GM12878 (cell line): Measurements from ENCODE around the gene NPBWR2. TPM values are rescaled to one million over a fixed set of nuclear protein-coding genes. Genes with fewer than 3 reads are reported as not detected.
A peak's percentile ranks its signal among the peaks of the same experiment; 100 is the strongest.

Source experiments
- BCL11A ChIP-seq: IDR thresholded peaks from 2 replicates; pipeline ENCODE4 v1.6.1; 2011; ENCODE audit warnings: low read depth, low read length
- BMI1 ChIP-seq: fragments of 450-650 bp; IDR thresholded peaks from 2 replicates; pipeline ENCODE4 v1.6.1; 2016; ENCODE audit warnings: mild to moderate bottlenecking, moderate library complexity, borderline replicate concordance
- EP300 ChIP-seq, 2 experiments: fragments of 150-350 bp in 1 of 2; IDR thresholded peaks; 2 replicates each; pipeline ENCODE4 v1.6.1; 2011 to 2012; ENCODE audit warnings: low read depth in 2 of 2, low read length in 2 of 2, borderline replicate concordance in 1 of 2, improper control_type of control experiment in 1 of 2, inconsistent platforms in 1 of 2; ENCODE audit not compliant: control insufficient read depth in 1 of 2
- ETV6 ChIP-seq, 2 experiments: fragments of 450-650 bp in 1 of 2; IDR thresholded peaks in 1 of 2; conservative IDR thresholded peaks in 1 of 2; 2 replicates each; pipeline ENCODE4 v1.6.1; 2014; ENCODE audit warnings: antibody characterized with exemption in 1 of 2, borderline replicate concordance in 1 of 2, low read depth in 1 of 2, mild to moderate bottlenecking in 1 of 2, moderate library complexity in 1 of 2
- GATAD2B ChIP-seq: fragments of 450-650 bp; conservative IDR thresholded peaks from 2 replicates; pipeline ENCODE4 v1.6.1; 2017; ENCODE audit warnings: low read depth, mild to moderate bottlenecking, moderate library complexity
- HDGF ChIP-seq: fragments of 450-650 bp; IDR thresholded peaks from 2 replicates; pipeline ENCODE4 v1.6.1; 2016; ENCODE audit warnings: antibody characterized with exemption
- MTA2 ChIP-seq: fragments of 450-650 bp; IDR thresholded peaks from 2 replicates; pipeline ENCODE4 v1.6.1; 2016; ENCODE audit warnings: low read depth, mild to moderate bottlenecking, moderate library complexity
- NFYA ChIP-seq: IDR thresholded peaks from 2 replicates; pipeline ENCODE4 v1.6.1; 2011; ENCODE audit warnings: low read depth, mild to moderate bottlenecking, low read length, improper control_type of control experiment, borderline replicate concordance
- SIX5 ChIP-seq: IDR thresholded peaks from 2 replicates; pipeline ENCODE4 v1.6.1; 2011; ENCODE audit warnings: mild to moderate bottlenecking, low read depth, low read length, moderate library complexity; ENCODE audit not compliant: severe bottlenecking
- STAT3 ChIP-seq: IDR thresholded peaks from 2 replicates; pipeline ENCODE4 v1.6.1; 2011; ENCODE audit warnings: low read depth, low read length, improper control_type of control experiment
- TARDBP ChIP-seq: IDR thresholded peaks from 2 replicates; pipeline ENCODE4 v1.6.1; 2016; ENCODE audit warnings: borderline replicate concordance
- ZNF207 ChIP-seq: fragments of 450-650 bp; IDR thresholded peaks from 2 replicates; pipeline ENCODE4 v1.6.1; 2014; ENCODE audit warnings: antibody characterized with exemption, mild to moderate bottlenecking, borderline replicate concordance
- polyA plus RNA-seq, 11 experiments: library from polyadenylated mRNA; depleted of rRNA in 4 of 11; unstranded in 6 of 11; stranded (reverse) in 5 of 11; fragments of >200 nt; fragmentation: Nextera tagmentation in 4 of 11; fragmentation: Illumina TruSeq in 1 of 11; extraction: Ambion mirVana in 4 of 11; extraction: Trizol in 1 of 11; gene quantifications; 1 replicate in 1 of 11; 2 replicates in 10 of 11; pipeline versions ENCODE4 v1.2.1 to v1.2.3, GENCODE V29; 2011 to 2016; ENCODE audit warnings: inconsistent platforms in 2 of 11, missing spikeins in 2 of 11, low read depth in 1 of 11
- total RNA-seq, 4 experiments: library from RNA; depleted of rRNA in 3 of 4; stranded (reverse); fragments of >200 nt in 3 of 4; fragmentation: Illumina TruSeq in 1 of 4; extraction: Trizol in 1 of 4; gene quantifications; 2 replicates each; pipeline versions ENCODE4 v1.2.1 to v1.2.3, GENCODE V29; 2013 to 2021
- TF ChIP-seq, protein P1 (sequence below): fragments of 450-650 bp; IDR thresholded peaks from 2 replicates; pipeline ENCODE4 v1.6.1; 2017; ENCODE audit warnings: mild to moderate bottlenecking, moderate library complexity
- TF ChIP-seq, protein P2 (sequence below), 3 experiments: IDR thresholded peaks in 2 of 3; conservative IDR thresholded peaks in 1 of 3; 2 replicates each; pipeline ENCODE4 v1.5.1; 2011; ENCODE audit warnings: low read depth in 3 of 3, low read length in 3 of 3, mild to moderate bottlenecking in 3 of 3, control low read depth in 2 of 3, moderate library complexity in 2 of 3, inconsistent platforms in 1 of 3, mixed read lengths in 1 of 3; ENCODE audit not compliant: control insufficient read depth in 2 of 3, insufficient read depth in 1 of 3; ENCODE audit errors: extremely low read depth in 1 of 3
- TF ChIP-seq, protein P3 (sequence below): IDR thresholded peaks from 2 replicates; pipeline ENCODE4 v1.6.1; 2012; ENCODE audit warnings: mild to moderate bottlenecking, low read depth, low read length

NPBWR2 gene
- total and polyA plus RNA-seq, 10 of the 15 experiments (the other 5 are each of a cell fraction or from before 2014, with no cell fraction given), result not detected

DNA sequence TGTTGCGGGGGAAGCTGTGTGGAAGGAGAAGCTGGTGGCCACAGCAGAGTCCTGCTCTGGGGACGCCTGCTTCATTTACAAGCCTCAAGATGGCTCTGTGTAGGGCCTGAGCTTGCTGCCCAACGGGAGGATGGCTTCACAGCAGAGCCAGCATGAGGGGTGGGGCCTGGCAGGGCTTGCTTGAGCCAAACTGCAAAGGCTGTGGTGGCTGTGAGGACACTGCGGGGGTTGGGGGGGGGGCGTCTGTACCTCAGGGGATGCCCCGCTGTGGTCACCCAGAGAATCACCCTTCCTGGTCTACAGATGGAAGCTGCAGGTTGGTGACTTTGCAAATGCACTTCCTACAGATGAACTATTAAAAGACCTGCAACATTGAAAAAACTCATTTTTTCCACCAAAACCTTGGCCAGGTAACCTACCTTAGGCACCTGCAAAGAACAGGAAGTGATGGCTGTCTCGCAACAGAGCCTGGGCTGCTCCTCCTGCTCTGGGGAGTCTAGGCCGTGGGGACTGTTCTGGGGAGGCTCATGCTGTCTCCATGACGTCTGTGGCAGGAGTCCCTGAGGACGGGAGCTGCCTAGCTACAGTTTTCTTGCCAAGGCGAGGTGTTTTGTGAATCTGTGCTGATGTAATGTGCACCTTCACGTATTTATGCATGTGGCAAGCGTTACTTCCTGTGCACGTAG, 7.3 kb downstream of the NPBWR2 start (continued):
- TF ChIP-seq STAT3, result no peak
- no peak for TF ChIP-seq ZNF207
- TF ChIP-seq, protein P1, sequence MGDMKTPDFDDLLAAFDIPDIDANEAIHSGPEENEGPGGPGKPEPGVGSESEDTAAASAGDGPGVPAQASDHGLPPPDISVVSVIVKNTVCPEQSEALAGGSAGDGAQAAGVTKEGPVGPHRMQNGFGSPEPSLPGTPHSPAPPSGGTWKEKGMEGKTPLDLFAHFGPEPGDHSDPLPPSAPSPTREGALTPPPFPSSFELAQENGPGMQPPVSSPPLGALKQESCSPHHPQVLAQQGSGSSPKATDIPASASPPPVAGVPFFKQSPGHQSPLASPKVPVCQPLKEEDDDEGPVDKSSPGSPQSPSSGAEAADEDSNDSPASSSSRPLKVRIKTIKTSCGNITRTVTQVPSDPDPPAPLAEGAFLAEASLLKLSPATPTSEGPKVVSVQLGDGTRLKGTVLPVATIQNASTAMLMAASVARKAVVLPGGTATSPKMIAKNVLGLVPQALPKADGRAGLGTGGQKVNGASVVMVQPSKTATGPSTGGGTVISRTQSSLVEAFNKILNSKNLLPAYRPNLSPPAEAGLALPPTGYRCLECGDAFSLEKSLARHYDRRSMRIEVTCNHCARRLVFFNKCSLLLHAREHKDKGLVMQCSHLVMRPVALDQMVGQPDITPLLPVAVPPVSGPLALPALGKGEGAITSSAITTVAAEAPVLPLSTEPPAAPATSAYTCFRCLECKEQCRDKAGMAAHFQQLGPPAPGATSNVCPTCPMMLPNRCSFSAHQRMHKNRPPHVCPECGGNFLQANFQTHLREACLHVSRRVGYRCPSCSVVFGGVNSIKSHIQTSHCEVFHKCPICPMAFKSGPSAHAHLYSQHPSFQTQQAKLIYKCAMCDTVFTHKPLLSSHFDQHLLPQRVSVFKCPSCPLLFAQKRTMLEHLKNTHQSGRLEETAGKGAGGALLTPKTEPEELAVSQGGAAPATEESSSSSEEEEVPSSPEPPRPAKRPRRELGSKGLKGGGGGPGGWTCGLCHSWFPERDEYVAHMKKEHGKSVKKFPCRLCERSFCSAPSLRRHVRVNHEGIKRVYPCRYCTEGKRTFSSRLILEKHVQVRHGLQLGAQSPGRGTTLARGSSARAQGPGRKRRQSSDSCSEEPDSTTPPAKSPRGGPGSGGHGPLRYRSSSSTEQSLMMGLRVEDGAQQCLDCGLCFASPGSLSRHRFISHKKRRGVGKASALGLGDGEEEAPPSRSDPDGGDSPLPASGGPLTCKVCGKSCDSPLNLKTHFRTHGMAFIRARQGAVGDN, result 0 out of 2 replicates have a peak, but pooled peaks have one; percentile 24
- no peak for TF ChIP-seq BMI1
- peak in 1 of 2 experiments; percentile 70; a peak in 2 of 4 replicates for TF ChIP-seq EP300 (IDR thresholded peaks at IDR 0.05; ENCODE audit: borderline replicate concordance in 1 of 2, control insufficient read depth in 1 of 2, low read depth in 2 of 2, low read length in 2 of 2)
- no peak for TF ChIP-seq ETV6 (conservative IDR thresholded peaks at IDR 0.05 in 1 of 2, IDR thresholded peaks at IDR 0.05 in 1 of 2; ENCODE audit: borderline replicate concordance in 1 of 2, low read depth in 1 of 2)
- TF ChIP-seq HDGF, result no peak
- TF ChIP-seq, protein P2, sequence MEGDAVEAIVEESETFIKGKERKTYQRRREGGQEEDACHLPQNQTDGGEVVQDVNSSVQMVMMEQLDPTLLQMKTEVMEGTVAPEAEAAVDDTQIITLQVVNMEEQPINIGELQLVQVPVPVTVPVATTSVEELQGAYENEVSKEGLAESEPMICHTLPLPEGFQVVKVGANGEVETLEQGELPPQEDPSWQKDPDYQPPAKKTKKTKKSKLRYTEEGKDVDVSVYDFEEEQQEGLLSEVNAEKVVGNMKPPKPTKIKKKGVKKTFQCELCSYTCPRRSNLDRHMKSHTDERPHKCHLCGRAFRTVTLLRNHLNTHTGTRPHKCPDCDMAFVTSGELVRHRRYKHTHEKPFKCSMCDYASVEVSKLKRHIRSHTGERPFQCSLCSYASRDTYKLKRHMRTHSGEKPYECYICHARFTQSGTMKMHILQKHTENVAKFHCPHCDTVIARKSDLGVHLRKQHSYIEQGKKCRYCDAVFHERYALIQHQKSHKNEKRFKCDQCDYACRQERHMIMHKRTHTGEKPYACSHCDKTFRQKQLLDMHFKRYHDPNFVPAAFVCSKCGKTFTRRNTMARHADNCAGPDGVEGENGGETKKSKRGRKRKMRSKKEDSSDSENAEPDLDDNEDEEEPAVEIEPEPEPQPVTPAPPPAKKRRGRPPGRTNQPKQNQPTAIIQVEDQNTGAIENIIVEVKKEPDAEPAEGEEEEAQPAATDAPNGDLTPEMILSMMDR (IDR thresholded peaks at IDR 0.05 in 2 of 3, conservative IDR thresholded peaks at IDR 0.05 in 1 of 3; ENCODE audit: control insufficient read depth in 2 of 3, extremely low read depth in 1 of 3, insufficient read depth in 1 of 3, low read depth in 3 of 3, low read length in 3 of 3), result no peak
- no peak for TF ChIP-seq BCL11A
- TF ChIP-seq, protein P3, sequence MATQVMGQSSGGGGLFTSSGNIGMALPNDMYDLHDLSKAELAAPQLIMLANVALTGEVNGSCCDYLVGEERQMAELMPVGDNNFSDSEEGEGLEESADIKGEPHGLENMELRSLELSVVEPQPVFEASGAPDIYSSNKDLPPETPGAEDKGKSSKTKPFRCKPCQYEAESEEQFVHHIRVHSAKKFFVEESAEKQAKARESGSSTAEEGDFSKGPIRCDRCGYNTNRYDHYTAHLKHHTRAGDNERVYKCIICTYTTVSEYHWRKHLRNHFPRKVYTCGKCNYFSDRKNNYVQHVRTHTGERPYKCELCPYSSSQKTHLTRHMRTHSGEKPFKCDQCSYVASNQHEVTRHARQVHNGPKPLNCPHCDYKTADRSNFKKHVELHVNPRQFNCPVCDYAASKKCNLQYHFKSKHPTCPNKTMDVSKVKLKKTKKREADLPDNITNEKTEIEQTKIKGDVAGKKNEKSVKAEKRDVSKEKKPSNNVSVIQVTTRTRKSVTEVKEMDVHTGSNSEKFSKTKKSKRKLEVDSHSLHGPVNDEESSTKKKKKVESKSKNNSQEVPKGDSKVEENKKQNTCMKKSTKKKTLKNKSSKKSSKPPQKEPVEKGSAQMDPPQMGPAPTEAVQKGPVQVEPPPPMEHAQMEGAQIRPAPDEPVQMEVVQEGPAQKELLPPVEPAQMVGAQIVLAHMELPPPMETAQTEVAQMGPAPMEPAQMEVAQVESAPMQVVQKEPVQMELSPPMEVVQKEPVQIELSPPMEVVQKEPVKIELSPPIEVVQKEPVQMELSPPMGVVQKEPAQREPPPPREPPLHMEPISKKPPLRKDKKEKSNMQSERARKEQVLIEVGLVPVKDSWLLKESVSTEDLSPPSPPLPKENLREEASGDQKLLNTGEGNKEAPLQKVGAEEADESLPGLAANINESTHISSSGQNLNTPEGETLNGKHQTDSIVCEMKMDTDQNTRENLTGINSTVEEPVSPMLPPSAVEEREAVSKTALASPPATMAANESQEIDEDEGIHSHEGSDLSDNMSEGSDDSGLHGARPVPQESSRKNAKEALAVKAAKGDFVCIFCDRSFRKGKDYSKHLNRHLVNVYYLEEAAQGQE, result no peak
- peak; percentile 53; the same call in 1 of the 2 replicates for TF ChIP-seq MTA2
- TF ChIP-seq NFYA, result no peak
- no peak for TF ChIP-seq TARDBP
- TF ChIP-seq GATAD2B, result 0 out of 2 replicates have a peak, but pooled peaks have one; percentile 20
- no peak for TF ChIP-seq SIX5
